ENCODE results near the gene FILIP1. TPM values are rescaled to one million over a fixed set of nuclear protein-coding genes. Genes with fewer than 3 reads are reported as not detected.

The FILIP1 gene
- total RNA-seq, 3 donors from 2014 or later, result 2.9 to 4.3 (median 4.3) TPM

DNA sequence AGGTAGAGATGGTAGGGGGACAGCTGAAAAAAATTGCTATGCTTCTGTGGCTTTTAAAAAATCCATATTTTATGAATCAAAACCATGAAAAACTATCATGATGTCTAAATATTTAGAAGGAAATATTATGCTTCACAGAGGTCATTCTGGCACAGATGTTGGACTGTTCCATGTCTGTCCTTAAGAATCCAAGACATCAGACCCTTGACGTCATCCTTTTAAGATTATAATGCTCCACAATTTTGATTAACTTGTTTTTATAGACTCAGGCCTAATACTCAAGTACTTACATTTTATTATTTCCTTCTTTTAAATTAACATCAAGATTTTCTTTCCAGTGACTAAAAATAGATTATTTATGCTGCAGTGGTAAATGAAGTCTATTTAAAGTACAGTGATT, 29.7 kb downstream of the FILIP1 start:
- Histone ChIP-seq H3K36me3 (no peaks in the 10 kb centered on the region), H3K27ac (no peak overlapping the region), H3K4me1 (no peaks in the 10 kb centered on the region), H3K4me3 (no peak overlapping the region), H3K27me3 (no peaks in the 10 kb centered on the region), H3K9me3 (no peaks in the 10 kb centered on the region)
- no peak for DNase-seq (ENCODE audit: low spot score in 2 of 2)
- TF ChIP-seq POLR2AphosphoS5 (IDR thresholded peaks at IDR 0.05), result no peak
- intact Hi-C loops (cut with DNase I; ENCODE audit: low total_unique reads), result no loop called here

DNA sequence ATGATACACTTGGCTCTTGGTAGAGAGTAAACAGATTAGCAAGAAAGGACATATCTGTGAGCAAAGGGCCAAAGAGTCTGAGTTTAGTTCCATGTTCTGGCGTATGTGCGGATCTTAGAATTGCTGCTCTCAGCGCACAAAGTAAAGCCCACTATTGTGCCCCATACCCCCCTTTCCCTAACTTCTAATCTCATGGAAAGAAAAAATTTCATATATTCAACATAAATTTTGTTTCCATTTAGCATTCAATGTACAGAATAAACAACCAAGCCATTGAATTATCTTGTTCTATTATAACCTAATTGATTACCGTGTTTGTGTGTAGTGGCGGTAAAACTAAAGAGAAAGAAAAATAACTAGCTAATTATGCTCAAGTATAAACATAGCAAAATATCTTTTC, 30.5 kb downstream of the FILIP1 start:
- Histone ChIP-seq H3K36me3 (no peaks in the 10 kb centered on the region), H3K9me3 (no peaks in the 10 kb centered on the region), H3K27ac (no peak overlapping the region), H3K27me3 (no peaks in the 10 kb centered on the region), H3K4me3 (no peak overlapping the region), H3K4me1 (no peaks in the 10 kb centered on the region)
- intact Hi-C loops (cut with DNase I; ENCODE audit: low total_unique reads), result no loop called here
- DNase-seq (ENCODE audit: low spot score in 2 of 2), result no peak
- TF ChIP-seq POLR2A (IDR thresholded peaks at IDR 0.05), result no peak
- TF ChIP-seq POLR2AphosphoS5 (IDR thresholded peaks at IDR 0.05), result no peak
- TF ChIP-seq, protein P1, sequence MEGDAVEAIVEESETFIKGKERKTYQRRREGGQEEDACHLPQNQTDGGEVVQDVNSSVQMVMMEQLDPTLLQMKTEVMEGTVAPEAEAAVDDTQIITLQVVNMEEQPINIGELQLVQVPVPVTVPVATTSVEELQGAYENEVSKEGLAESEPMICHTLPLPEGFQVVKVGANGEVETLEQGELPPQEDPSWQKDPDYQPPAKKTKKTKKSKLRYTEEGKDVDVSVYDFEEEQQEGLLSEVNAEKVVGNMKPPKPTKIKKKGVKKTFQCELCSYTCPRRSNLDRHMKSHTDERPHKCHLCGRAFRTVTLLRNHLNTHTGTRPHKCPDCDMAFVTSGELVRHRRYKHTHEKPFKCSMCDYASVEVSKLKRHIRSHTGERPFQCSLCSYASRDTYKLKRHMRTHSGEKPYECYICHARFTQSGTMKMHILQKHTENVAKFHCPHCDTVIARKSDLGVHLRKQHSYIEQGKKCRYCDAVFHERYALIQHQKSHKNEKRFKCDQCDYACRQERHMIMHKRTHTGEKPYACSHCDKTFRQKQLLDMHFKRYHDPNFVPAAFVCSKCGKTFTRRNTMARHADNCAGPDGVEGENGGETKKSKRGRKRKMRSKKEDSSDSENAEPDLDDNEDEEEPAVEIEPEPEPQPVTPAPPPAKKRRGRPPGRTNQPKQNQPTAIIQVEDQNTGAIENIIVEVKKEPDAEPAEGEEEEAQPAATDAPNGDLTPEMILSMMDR (IDR thresholded peaks at IDR 0.05), result no peak

DNA sequence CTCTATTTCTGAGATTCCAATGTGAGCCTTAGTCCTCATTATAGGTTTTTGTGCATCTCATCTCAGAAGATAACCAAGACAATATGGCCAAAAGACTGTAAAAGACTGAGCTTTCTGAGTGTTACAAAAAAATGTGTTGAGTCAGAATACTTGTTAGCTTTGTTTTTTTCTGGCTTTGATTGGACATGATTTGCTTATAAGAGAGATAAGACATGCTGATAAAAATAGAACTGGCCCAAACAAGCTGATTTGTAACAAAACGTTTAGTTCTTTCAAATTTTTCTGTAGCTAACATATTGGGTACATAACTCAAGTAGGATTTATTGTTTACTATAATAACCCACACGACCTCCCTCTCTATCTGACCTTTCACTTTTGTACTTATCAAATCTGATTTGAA, 32.9 kb downstream of the FILIP1 start:
- TF ChIP-seq, protein P1 (IDR thresholded peaks at IDR 0.05), result no peak
- TF ChIP-seq POLR2A (IDR thresholded peaks at IDR 0.05) (no peak), POLR2AphosphoS5 (IDR thresholded peaks at IDR 0.05) (no peak)
- H3K36me3 ChIP-seq, result no peaks in the 10 kb centered on the region
- peak overlapping the region; percentile 9 to 49 for H3K27ac ChIP-seq
- no peaks in the 10 kb centered on the region for H3K4me1 ChIP-seq
- H3K9me3 ChIP-seq, result no peaks in the 10 kb centered on the region
- DNase-seq (ENCODE audit: low spot score in 2 of 2), result no peak
- no peak overlapping the region for H3K4me3 ChIP-seq
- no peaks in the 10 kb centered on the region for H3K27me3 ChIP-seq
- intact Hi-C loops (cut with DNase I; ENCODE audit: low total_unique reads), result loop anchor here (2.0 kb wide), 1 partner anchor 20 kb away; no protein-coding TSS in a partner anchor

DNA sequence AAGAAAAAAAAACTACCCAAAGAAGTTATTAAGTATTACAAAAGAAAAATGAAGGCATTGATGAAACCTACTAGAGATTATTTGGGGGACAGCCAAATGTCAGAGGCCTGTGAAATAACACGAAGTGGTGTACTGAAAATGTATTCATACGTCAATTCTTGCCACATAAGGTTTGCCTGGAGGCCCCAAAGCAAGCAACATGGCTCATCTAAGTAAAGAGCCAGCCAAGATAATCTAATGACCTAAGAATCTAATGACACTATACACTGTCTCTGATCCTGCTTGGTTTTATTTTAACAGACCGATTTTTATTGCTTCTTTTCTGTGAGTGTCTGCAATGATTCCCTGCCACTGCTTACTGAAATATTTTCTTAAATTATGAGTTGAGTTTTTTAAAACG, 34.7 kb downstream of the FILIP1 start:
- Histone ChIP-seq H3K4me3 (no peak overlapping the region), H3K9me3 (no peaks in the 10 kb centered on the region), H3K27ac (peak overlapping the region; percentile 33 to 66), H3K4me1 (no peaks in the 10 kb centered on the region), H3K27me3 (no peaks in the 10 kb centered on the region), H3K36me3 (no peaks in the 10 kb centered on the region)
- peak in 1 of 2 donors; percentile 65 for DNase-seq (ENCODE audit: low spot score in 2 of 2)
- intact Hi-C loops (cut with DNase I; ENCODE audit: low total_unique reads), result no loop called here
- TF ChIP-seq, protein P1 (IDR thresholded peaks at IDR 0.05), result no peak
- TF ChIP-seq POLR2A (IDR thresholded peaks at IDR 0.05) (no peak), POLR2AphosphoS5 (IDR thresholded peaks at IDR 0.05) (peak in 1 of 3 donors; percentile 31)

DNA sequence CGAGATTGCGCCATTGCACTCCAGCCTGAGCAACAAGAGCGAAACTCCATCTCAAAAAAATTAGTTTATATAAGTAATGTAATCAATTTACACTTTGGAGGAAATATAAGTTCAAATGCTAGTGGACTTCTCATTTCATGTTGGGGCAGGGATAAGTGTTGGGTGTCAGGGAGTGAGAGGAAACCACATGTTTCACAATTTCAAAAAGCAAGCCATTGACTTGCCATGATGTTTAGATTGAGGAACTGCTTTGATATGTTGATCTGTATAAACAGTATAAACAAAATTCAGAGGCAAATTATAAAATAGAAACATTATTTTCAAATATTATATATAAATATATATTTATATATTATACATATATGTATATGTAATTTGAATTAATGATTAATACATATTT, 42.7 kb downstream of the FILIP1 start:
- DNase-seq (ENCODE audit: low spot score in 2 of 2), result no peak
- intact Hi-C loops (cut with DNase I; ENCODE audit: low total_unique reads), result no loop called here
- TF ChIP-seq, protein P1 (IDR thresholded peaks at IDR 0.05), result no peak
- TF ChIP-seq POLR2A (IDR thresholded peaks at IDR 0.05) (no peak), POLR2AphosphoS5 (IDR thresholded peaks at IDR 0.05) (no peak)
- H3K4me3 ChIP-seq, result no peak overlapping the region
- H3K9me3 ChIP-seq, result no peaks in the 10 kb centered on the region
- no peaks in the 10 kb centered on the region for H3K27me3 ChIP-seq
- no peak overlapping the region for H3K27ac ChIP-seq
- H3K36me3 ChIP-seq, result no peaks in the 10 kb centered on the region
- no peaks in the 10 kb centered on the region for H3K4me1 ChIP-seq
